GM12878 (cell line): Measurements from ENCODE around the gene NAA10. TPM values are rescaled to one million over a fixed set of nuclear protein-coding genes. Genes with fewer than 3 reads are reported as not detected.

Experiments used
- ATAC-seq: fragments of 200-7000 bp; cut with Tn5 transposase; 3 replicates; pipeline ENCODE4 v1.9.1; 2020; ENCODE audit warnings: mild to moderate bottlenecking, moderate library complexity
- BruUV-seq: library from RNA; stranded (reverse); fragments of 400-500 nt; replicated peaks from 2 replicates; lab custom pipeline; 2021; lab: Mats Ljungman, UMichigan
- CTCF ChIA-PET: fragments of 300-600 bp; sonication (Branson Sonifier 250); formaldehyde crosslinking; extraction: SDS; loops from one replicate; lab custom pipeline; 2021; ENCODE audit warnings: inconsistent platforms; lab: Yijun Ruan, JAX
- POLR2A ChIA-PET: fragments of 350-600 bp; formaldehyde crosslinking; extraction: SDS; loops from one replicate; lab custom pipeline; 2021; ENCODE audit warnings: inconsistent platforms; lab: Charles Lee
- RAD21 ChIA-PET: fragments of 300-600 bp; sonication (Branson Sonifier 250); formaldehyde crosslinking; loops from one replicate; lab custom pipeline; 2023; ENCODE audit warnings: antibody characterized with exemption; ENCODE audit not compliant: unreplicated experiment; lab: Charles Lee
- SMC1A ChIA-PET: fragments of 300-600 bp; sonication (Branson Sonifier 250); formaldehyde crosslinking; loops from one replicate; lab custom pipeline; 2023; ENCODE audit not compliant: unreplicated experiment, uncharacterized antibody; lab: Charles Lee
- DNase-seq: peaks from one replicate; pipeline ENCODE4 v3.0.0-alpha.2; 2011; ENCODE audit warnings: low read depth, low spot score
- FAIRE-seq: peaks from 3 replicates; lab custom pipeline; 2011; peaks lifted over from hg19 to GRCh38; lab: Jason Lieb, UNC
- H2AFZ ChIP-seq: 2 replicates; pipeline ENCODE4 v1.6.0; 2011; ENCODE audit warnings: low read depth, low read length, control low read depth; ENCODE audit not compliant: control insufficient read depth
- H3K27ac ChIP-seq: 2 replicates; pipeline ENCODE4 v1.5.1; 2011; ENCODE audit warnings: control low read depth; ENCODE audit not compliant: control insufficient read depth, insufficient read depth
- H3K27me3 ChIP-seq, 2 experiments: replicated peaks in 1 of 2; 2 replicates each; pipeline versions ENCODE4 v1.6.0 to v1.6.1; 2011; ENCODE audit warnings: low read length in 1 of 2; ENCODE audit not compliant: control insufficient read depth in 2 of 2, insufficient read depth in 2 of 2
- H3K36me3 ChIP-seq, 2 experiments: 2 replicates each; pipeline ENCODE4 v1.5.1; 2011; ENCODE audit warnings: low read length in 1 of 2; ENCODE audit not compliant: control insufficient read depth in 2 of 2, insufficient read depth in 2 of 2
- H3K4me1 ChIP-seq: 2 replicates; pipeline ENCODE4 v1.6.1; 2011; ENCODE audit warnings: mild to moderate bottlenecking, low read length, moderate library complexity, mixed read lengths; ENCODE audit not compliant: control insufficient read depth, insufficient read depth
- H3K4me2 ChIP-seq: 2 replicates; pipeline ENCODE4 v1.6.0; 2011; ENCODE audit warnings: control low read depth; ENCODE audit not compliant: control insufficient read depth, insufficient read depth
- H3K4me3 ChIP-seq: fragments of 200-600 bp; sonication (generic); 2 replicates; pipeline ENCODE4 v1.5.1; 2016
- H3K79me2 ChIP-seq: 2 replicates; pipeline ENCODE4 v1.6.0; 2011; ENCODE audit warnings: low read length; ENCODE audit not compliant: control insufficient read depth, insufficient read depth
- H3K9ac ChIP-seq: 2 replicates; pipeline ENCODE4 v1.8.0; 2011; ENCODE audit warnings: low read length, control low read depth, mixed read lengths; ENCODE audit not compliant: control insufficient read depth, insufficient read depth
- H3K9me3 ChIP-seq: replicated peaks from 3 replicates; pipeline ENCODE4 v1.5.1; 2011; ENCODE audit warnings: mild to moderate bottlenecking, low read length; ENCODE audit not compliant: control insufficient read depth, insufficient read depth
- H4K20me1 ChIP-seq: 2 replicates; pipeline ENCODE4 v1.6.0; 2011; ENCODE audit not compliant: control insufficient read depth, insufficient read depth
- JUNB ChIP-seq: IDR thresholded peaks from 2 replicates; pipeline ENCODE4 v1.6.1; 2016; ENCODE audit warnings: antibody characterized with exemption, mild to moderate bottlenecking
- NR2C2 ChIP-seq: IDR thresholded peaks from 2 replicates; pipeline ENCODE4 v1.6.1; 2011; ENCODE audit warnings: borderline replicate concordance, low read depth; ENCODE audit not compliant: control insufficient read depth, insufficient read length
- ZBED1 ChIP-seq: IDR thresholded peaks from 2 replicates; pipeline ENCODE4 v1.6.1; 2016; ENCODE audit warnings: borderline replicate concordance
- WGBS: methylation state at CpG from one replicate; pipeline ENCODE4 v1.1.6; 2016; ENCODE audit warnings: low lambda C conversion rate; ENCODE audit not compliant: insufficient replicate concordance, insufficient coverage; ENCODE audit errors: missing lambda C conversion rate; 5-methylcytosine and 5-hydroxymethylcytosine counted together
- in situ Hi-C: fragments of 300-500 bp; cut with MboI; formaldehyde crosslinking; loops from 9 replicates; pipeline ENCODE4 v1.14.3; 2018; ENCODE audit warnings: mixed read lengths
- intact Hi-C: fragments of 100-400 bp; cut with micrococcal nuclease; formaldehyde crosslinking; loops from one replicate; pipeline ENCODE4 v1.14.2; 2022; ENCODE audit not compliant: unreplicated experiment
- polyA plus RNA-seq, 11 experiments: library from polyadenylated mRNA; depleted of rRNA in 4 of 11; unstranded in 6 of 11; stranded (reverse) in 5 of 11; fragments of >200 nt; fragmentation: Nextera tagmentation in 4 of 11; fragmentation: Illumina TruSeq in 1 of 11; extraction: Ambion mirVana in 4 of 11; extraction: Trizol in 1 of 11; gene quantifications; 1 replicate in 1 of 11; 2 replicates in 10 of 11; pipeline versions ENCODE4 v1.2.1 to v1.2.3, GENCODE V29; 2011 to 2016; ENCODE audit warnings: inconsistent platforms in 2 of 11, missing spikeins in 2 of 11, low read depth in 1 of 11
- total RNA-seq, 4 experiments: library from RNA; depleted of rRNA in 3 of 4; stranded (reverse); fragments of >200 nt in 3 of 4; fragmentation: Illumina TruSeq in 1 of 4; extraction: Trizol in 1 of 4; gene quantifications; 2 replicates each; pipeline versions ENCODE4 v1.2.1 to v1.2.3, GENCODE V29; 2013 to 2021
- TF ChIP-seq, protein P1 (sequence below): fragments of 450-650 bp; IDR thresholded peaks from 2 replicates; pipeline ENCODE4 v1.6.1; 2017; ENCODE audit warnings: borderline replicate concordance
- TF ChIP-seq, protein P2 (sequence below): fragments of 450-650 bp; formaldehyde crosslinking; IDR thresholded peaks from 2 replicates; pipeline ENCODE4 v1.5.0; 2022; ENCODE audit warnings: mild to moderate bottlenecking, missing genetic modification characterization
- TF ChIP-seq, protein P3 (sequence below): IDR thresholded peaks from 2 replicates; pipeline ENCODE4 v1.6.1; 2011; ENCODE audit warnings: mild to moderate bottlenecking, low read depth, low read length, moderate library complexity; ENCODE audit not compliant: insufficient replicate concordance
- TF ChIP-seq, protein P4 (sequence below): fragments of 450-650 bp; IDR thresholded peaks from 2 replicates; pipeline ENCODE4 v1.6.1; 2017; ENCODE audit warnings: mild to moderate bottlenecking, moderate library complexity
- TF ChIP-seq, protein P5 (sequence below): IDR thresholded peaks from 2 replicates; pipeline ENCODE4 v1.6.1; 2012; ENCODE audit warnings: mild to moderate bottlenecking, low read depth, low read length

Gene NAA10
- total and polyA plus RNA-seq, 10 of the 15 experiments (the other 5 are each of a cell fraction or from before 2014, with no cell fraction given) = 7.9 to 212 (median 98.9) TPM

DNA sequence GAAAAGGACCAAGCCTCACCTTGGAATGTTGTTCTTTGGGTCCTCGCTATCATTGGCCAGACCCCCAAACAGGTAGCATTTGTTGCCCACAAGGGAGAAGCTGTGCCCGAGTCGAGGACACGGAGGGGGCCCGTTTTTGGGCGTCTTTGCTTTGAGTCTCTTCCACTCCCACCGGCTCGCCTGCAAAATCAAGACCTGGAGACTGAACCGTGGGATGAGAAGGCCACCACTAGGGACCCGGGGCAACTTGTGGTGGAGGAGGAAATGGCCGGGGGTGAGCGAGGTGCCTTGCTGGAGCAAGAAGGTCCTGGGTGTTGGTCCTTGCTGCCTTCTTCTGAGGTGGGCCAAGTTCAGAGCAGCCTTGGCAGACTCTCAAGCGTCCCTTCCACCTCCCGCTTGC lies 29.3 kb upstream of the NAA10 start:
- Histone ChIP-seq H3K27ac (no peak overlapping the region), H3K27me3 (no peaks in the 10 kb centered on the region), H3K79me2 (peaks cover 48% of the 10 kb centered on the region), H3K9ac (no peak overlapping the region), H3K4me1 (peaks cover 9% of the 10 kb centered on the region), H2AFZ (no peak overlapping the region), H3K4me2 (no peak overlapping the region), H4K20me1 (no peaks in the 10 kb centered on the region; the same call in 1 of the 2 replicates), H3K36me3 (peaks cover 12 to 40% of the 10 kb centered on the region in 2 experiments), H3K9me3 (no peaks in the 10 kb centered on the region), H3K4me3 (no peak overlapping the region)
- intact Hi-C loops (no loop called here), in situ Hi-C loops (loop anchor here (5.0 to 10.0 kb wide), 2 partner anchors 202 to 1009 kb away; partner anchors contain the start of gene PLXNB3)
- no TSS peak for BruUV-seq
- WGBS = 93% methylated on average over 12 of the region's 14 CpGs
- no peak for ATAC-seq
- no peak for DNase-seq
- CTCF ChIA-PET = interaction anchor here (5.4 kb wide), 1 partner anchor 17 kb away, joined by 40 read pairs; no protein-coding TSS in a partner anchor
- POLR2A ChIA-PET = interaction anchor here (0.6 kb wide), 1 partner anchor 44 kb away, joined by 4 read pairs; no protein-coding TSS in a partner anchor
- no peak for FAIRE-seq
- SMC1A ChIA-PET = no interaction called here
- RAD21 ChIA-PET = no interaction called here
- TF ChIP-seq, protein P1, sequence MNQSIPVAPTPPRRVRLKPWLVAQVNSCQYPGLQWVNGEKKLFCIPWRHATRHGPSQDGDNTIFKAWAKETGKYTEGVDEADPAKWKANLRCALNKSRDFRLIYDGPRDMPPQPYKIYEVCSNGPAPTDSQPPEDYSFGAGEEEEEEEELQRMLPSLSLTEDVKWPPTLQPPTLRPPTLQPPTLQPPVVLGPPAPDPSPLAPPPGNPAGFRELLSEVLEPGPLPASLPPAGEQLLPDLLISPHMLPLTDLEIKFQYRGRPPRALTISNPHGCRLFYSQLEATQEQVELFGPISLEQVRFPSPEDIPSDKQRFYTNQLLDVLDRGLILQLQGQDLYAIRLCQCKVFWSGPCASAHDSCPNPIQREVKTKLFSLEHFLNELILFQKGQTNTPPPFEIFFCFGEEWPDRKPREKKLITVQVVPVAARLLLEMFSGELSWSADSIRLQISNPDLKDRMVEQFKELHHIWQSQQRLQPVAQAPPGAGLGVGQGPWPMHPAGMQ = no peak
- TF ChIP-seq, protein P2, sequence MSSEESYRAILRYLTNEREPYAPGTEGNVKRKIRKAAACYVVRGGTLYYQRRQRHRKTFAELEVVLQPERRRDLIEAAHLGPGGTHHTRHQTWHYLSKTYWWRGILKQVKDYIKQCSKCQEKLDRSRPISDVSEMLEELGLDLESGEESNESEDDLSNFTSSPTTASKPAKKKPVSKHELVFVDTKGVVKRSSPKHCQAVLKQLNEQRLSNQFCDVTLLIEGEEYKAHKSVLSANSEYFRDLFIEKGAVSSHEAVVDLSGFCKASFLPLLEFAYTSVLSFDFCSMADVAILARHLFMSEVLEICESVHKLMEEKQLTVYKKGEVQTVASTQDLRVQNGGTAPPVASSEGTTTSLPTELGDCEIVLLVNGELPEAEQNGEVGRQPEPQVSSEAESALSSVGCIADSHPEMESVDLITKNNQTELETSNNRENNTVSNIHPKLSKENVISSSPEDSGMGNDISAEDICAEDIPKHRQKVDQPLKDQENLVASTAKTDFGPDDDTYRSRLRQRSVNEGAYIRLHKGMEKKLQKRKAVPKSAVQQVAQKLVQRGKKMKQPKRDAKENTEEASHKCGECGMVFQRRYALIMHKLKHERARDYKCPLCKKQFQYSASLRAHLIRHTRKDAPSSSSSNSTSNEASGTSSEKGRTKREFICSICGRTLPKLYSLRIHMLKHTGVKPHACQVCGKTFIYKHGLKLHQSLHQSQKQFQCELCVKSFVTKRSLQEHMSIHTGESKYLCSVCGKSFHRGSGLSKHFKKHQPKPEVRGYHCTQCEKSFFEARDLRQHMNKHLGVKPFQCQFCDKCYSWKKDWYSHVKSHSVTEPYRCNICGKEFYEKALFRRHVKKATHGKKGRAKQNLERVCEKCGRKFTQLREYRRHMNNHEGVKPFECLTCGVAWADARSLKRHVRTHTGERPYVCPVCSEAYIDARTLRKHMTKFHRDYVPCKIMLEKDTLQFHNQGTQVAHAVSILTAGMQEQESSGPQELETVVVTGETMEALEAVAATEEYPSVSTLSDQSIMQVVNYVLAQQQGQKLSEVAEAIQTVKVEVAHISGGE = no peak
- TF ChIP-seq, protein P3, sequence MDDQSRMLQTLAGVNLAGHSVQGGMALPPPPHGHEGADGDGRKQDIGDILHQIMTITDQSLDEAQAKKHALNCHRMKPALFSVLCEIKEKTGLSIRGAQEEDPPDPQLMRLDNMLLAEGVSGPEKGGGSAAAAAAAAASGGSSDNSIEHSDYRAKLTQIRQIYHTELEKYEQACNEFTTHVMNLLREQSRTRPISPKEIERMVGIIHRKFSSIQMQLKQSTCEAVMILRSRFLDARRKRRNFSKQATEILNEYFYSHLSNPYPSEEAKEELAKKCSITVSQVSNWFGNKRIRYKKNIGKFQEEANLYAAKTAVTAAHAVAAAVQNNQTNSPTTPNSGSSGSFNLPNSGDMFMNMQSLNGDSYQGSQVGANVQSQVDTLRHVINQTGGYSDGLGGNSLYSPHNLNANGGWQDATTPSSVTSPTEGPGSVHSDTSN = no peak
- TF ChIP-seq, protein P4, sequence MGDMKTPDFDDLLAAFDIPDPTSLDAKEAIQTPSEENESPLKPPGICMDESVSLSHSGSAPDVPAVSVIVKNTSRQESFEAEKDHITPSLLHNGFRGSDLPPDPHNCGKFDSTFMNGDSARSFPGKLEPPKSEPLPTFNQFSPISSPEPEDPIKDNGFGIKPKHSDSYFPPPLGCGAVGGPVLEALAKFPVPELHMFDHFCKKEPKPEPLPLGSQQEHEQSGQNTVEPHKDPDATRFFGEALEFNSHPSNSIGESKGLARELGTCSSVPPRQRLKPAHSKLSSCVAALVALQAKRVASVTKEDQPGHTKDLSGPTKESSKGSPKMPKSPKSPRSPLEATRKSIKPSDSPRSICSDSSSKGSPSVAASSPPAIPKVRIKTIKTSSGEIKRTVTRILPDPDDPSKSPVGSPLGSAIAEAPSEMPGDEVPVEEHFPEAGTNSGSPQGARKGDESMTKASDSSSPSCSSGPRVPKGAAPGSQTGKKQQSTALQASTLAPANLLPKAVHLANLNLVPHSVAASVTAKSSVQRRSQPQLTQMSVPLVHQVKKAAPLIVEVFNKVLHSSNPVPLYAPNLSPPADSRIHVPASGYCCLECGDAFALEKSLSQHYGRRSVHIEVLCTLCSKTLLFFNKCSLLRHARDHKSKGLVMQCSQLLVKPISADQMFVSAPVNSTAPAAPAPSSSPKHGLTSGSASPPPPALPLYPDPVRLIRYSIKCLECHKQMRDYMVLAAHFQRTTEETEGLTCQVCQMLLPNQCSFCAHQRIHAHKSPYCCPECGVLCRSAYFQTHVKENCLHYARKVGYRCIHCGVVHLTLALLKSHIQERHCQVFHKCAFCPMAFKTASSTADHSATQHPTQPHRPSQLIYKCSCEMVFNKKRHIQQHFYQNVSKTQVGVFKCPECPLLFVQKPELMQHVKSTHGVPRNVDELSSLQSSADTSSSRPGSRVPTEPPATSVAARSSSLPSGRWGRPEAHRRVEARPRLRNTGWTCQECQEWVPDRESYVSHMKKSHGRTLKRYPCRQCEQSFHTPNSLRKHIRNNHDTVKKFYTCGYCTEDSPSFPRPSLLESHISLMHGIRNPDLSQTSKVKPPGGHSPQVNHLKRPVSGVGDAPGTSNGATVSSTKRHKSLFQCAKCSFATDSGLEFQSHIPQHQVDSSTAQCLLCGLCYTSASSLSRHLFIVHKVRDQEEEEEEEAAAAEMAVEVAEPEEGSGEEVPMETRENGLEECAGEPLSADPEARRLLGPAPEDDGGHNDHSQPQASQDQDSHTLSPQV = no peak
- TF ChIP-seq, protein P5, sequence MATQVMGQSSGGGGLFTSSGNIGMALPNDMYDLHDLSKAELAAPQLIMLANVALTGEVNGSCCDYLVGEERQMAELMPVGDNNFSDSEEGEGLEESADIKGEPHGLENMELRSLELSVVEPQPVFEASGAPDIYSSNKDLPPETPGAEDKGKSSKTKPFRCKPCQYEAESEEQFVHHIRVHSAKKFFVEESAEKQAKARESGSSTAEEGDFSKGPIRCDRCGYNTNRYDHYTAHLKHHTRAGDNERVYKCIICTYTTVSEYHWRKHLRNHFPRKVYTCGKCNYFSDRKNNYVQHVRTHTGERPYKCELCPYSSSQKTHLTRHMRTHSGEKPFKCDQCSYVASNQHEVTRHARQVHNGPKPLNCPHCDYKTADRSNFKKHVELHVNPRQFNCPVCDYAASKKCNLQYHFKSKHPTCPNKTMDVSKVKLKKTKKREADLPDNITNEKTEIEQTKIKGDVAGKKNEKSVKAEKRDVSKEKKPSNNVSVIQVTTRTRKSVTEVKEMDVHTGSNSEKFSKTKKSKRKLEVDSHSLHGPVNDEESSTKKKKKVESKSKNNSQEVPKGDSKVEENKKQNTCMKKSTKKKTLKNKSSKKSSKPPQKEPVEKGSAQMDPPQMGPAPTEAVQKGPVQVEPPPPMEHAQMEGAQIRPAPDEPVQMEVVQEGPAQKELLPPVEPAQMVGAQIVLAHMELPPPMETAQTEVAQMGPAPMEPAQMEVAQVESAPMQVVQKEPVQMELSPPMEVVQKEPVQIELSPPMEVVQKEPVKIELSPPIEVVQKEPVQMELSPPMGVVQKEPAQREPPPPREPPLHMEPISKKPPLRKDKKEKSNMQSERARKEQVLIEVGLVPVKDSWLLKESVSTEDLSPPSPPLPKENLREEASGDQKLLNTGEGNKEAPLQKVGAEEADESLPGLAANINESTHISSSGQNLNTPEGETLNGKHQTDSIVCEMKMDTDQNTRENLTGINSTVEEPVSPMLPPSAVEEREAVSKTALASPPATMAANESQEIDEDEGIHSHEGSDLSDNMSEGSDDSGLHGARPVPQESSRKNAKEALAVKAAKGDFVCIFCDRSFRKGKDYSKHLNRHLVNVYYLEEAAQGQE = no peak
- no peak for TF ChIP-seq JUNB
- no peak for TF ChIP-seq NR2C2
- TF ChIP-seq ZBED1 = no peak
